Epithelial cell of esophagus (primary cell): ENCODE measurements around the gene METTL5.

Experiments
- DNase-seq: peaks from one replicate; pipeline ENCODE4 v3.0.0; 2010; ENCODE audit warnings: low read depth
- H3K4me3 ChIP-seq: 2 replicates; pipeline ENCODE4 v1.5.1; 2011; ENCODE audit warnings: mild to moderate bottlenecking, low read length, control low read depth
- CTCF ChIP-seq: IDR thresholded peaks from 2 replicates; pipeline ENCODE4 v1.5.1; 2011; ENCODE audit warnings: low read depth, mild to moderate bottlenecking, low read length, control low read depth, inconsistent platforms; ENCODE audit not compliant: insufficient read depth; ENCODE audit errors: missing control alignments

The METTL5 gene

GRCh38 chr2:169840747-169841142, 16.0 kb upstream of the METTL5 start:
- H3K4me3 ChIP-seq, result no peak overlapping the region
- TF ChIP-seq CTCF, result no peak
- DNase-seq, result no peak

- no peak overlapping the region for H3K4me3 ChIP-seq
- DNase-seq, result no peak
- no peak for TF ChIP-seq CTCF
These were observed 15.4 kb upstream of the METTL5 start for GRCh38 chr2:169839954-169840746.

GRCh38 chr2:169838743-169839489, 14.2 kb upstream of the METTL5 start:
- no peak for DNase-seq
- no peak for TF ChIP-seq CTCF
- H3K4me3 ChIP-seq, result no peak overlapping the region

GRCh38 chr2:169834401-169834800, 9.7 kb upstream of the METTL5 start:
- no peak overlapping the region for H3K4me3 ChIP-seq
- DNase-seq, result no peak
- no peak for TF ChIP-seq CTCF

- DNase-seq, result peak; percentile 74
- peak overlapping the region; percentile 76 for H3K4me3 ChIP-seq
- TF ChIP-seq CTCF, result no peak
These were observed 3.6 kb upstream of the METTL5 start for GRCh38 chr2:169828141-169828811.

GRCh38 chr2:169827272-169828140, 2.8 kb upstream of the METTL5 start, which contains the start of gene UBR3:
Gene UBR3, plus strand, starts transcription at chr2:169827454. Its CDS starts 54 bp downstream, at chr2:169827508.
- no peak for TF ChIP-seq CTCF
- peak; percentile 94 for DNase-seq
- H3K4me3 ChIP-seq, result peak within 1 kb of the TSS; percentile 76
